ENCODE measurements around the gene PRODH.
"Not testable (repeated sequence)": the region's sequence is repeated elsewhere in the genome, so short reads cannot be mapped to it uniquely, and the experiment has no call there.

- not testable (repeated sequence) for TF ChIP-seq POLR2A, POLR2AphosphoS5, TAF1, SPI1, POU2F2 (IDR thresholded peaks at IDR 0.05; ENCODE audit: low read depth, low read length)
These were observed 31.4 kb upstream of the PRODH start for GRCh38 chr22:18967391-18968010.
